Measurements from ENCODE around the gene ZNF584. TPM values are rescaled to one million over a fixed set of nuclear protein-coding genes. Genes with fewer than 3 reads are reported as not detected.

The ZNF584 gene
- total RNA-seq, 6 experiments from 2014 or later = 13.3 to 15.0 (median 14.0) TPM

- Mint-ChIP-seq H3K27me3 (ENCODE audit: insufficient read depth) (peaks cover 7% of the 10 kb centered on the region; the same call in 1 of the 2 replicates), H3K9me3 (no peaks in the 10 kb centered on the region), H3K4me3 (no peak within 1 kb of the TSS), H3K27ac (peak within 1 kb of the TSS; percentile 54), H3K4me1 (ENCODE audit: low read depth) (peaks cover 12% of the 10 kb centered on the region), H3K36me3 (ENCODE audit: low read depth) (peaks cover 28% of the 10 kb centered on the region)
- DNase-seq = no peak
- TF ChIP-seq, protein P1, sequence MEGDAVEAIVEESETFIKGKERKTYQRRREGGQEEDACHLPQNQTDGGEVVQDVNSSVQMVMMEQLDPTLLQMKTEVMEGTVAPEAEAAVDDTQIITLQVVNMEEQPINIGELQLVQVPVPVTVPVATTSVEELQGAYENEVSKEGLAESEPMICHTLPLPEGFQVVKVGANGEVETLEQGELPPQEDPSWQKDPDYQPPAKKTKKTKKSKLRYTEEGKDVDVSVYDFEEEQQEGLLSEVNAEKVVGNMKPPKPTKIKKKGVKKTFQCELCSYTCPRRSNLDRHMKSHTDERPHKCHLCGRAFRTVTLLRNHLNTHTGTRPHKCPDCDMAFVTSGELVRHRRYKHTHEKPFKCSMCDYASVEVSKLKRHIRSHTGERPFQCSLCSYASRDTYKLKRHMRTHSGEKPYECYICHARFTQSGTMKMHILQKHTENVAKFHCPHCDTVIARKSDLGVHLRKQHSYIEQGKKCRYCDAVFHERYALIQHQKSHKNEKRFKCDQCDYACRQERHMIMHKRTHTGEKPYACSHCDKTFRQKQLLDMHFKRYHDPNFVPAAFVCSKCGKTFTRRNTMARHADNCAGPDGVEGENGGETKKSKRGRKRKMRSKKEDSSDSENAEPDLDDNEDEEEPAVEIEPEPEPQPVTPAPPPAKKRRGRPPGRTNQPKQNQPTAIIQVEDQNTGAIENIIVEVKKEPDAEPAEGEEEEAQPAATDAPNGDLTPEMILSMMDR (IDR thresholded peaks at IDR 0.05) = no peak
Measured at GRCh38 chr19:58395220-58395978, 13.1 kb upstream of the ZNF584 start, which contains the start of gene RNF225. TSS of gene RNF225 (plus strand) at chr19:58395656. CDS start at chr19:58396090, 434 bp downstream.

DNA sequence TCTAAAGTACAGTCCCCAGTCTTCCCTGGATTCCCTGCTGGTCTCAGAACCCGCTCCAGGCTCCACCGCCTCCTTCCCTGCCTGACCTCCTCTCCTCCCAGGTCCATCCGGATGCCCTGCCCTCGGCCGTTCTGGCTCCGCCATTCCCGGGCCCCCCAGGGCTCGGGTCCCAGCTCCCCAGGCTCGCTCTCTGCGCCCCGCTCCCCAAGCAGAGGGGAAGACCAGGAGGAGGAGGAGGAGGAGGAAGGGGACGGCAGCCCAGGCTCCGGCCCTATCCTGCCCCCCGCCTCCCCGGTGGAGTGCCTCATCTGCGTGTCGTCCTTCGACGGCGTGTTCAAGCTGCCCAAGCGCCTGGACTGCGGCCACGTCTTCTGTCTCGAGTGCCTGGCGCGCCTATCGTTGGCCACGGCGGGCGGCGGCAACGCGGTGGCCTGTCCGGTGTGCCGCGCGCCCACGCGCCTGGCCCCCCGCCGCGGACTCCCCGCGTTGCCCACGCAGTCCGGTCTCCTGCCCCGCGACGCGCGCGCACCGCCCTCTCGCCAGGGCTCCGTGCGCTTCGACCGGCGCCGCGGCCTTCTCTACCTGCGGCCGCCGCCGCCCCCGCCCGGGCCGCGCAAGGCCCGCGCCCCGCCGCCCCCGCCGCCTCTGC, 12.3 kb upstream of the ZNF584 start:
- peak overlapping the region; percentile 54; the same call in 1 of the 2 replicates for H3K27ac Mint-ChIP-seq
- DNase-seq = no peak

GRCh38 chr19:58396691-58397532, 11.5 kb upstream of the ZNF584 start:
- no peak for DNase-seq
- TF ChIP-seq, protein P1 (IDR thresholded peaks at IDR 0.05) = no peak
- Mint-ChIP-seq H3K9me3 (no peaks in the 10 kb centered on the region), H3K27ac (no peak overlapping the region), H3K4me1 (ENCODE audit: low read depth) (peaks cover 22% of the 10 kb centered on the region), H3K4me3 (no peak overlapping the region), H3K36me3 (ENCODE audit: low read depth) (peaks cover 22% of the 10 kb centered on the region), H3K27me3 (ENCODE audit: insufficient read depth) (peaks cover 6% of the 10 kb centered on the region; the same call in 1 of the 2 replicates)

More for the DNA sequence above, 12.3 kb upstream of the ZNF584 start:
- Mint-ChIP-seq H3K36me3 (ENCODE audit: low read depth) (peaks cover 22% of the 10 kb centered on the region), H3K4me1 (ENCODE audit: low read depth) (peaks cover 19% of the 10 kb centered on the region), H3K27me3 (ENCODE audit: insufficient read depth) (peaks cover 7% of the 10 kb centered on the region; the same call in 1 of the 2 replicates), H3K4me3 (no peak overlapping the region), H3K9me3 (no peaks in the 10 kb centered on the region)
- TF ChIP-seq, protein P1 (IDR thresholded peaks at IDR 0.05) = no peak

DNA sequence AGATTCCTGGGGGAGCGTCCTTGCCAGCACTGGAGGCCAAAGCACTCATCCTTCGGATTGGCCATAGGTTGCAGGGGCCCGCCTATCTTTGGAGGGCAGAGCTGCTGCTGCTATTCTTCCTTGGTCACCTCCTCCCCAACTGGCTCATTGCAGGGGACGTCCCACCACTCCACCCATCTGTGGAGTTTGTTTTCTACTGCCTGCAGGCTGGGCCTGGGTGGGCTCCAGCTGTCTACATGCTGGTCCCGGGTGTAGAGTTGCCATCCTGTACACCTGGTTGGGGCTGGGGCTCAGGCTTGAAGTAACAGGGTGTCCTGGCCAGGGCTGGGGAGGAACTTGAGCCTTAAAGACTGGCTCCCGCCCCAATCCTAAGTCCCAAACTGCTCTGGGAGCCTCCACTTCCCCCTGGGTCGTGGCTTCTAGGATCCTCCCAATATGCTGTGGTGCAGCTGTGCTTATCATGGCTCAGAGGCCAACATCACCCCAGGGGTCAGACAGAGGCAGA, 10.9 kb upstream of the ZNF584 start:
- peaks cover 4% of the 10 kb centered on the region; the same call in 1 of the 2 replicates for H3K27me3 Mint-ChIP-seq (ENCODE audit: insufficient read depth)
- no peak overlapping the region for H3K27ac Mint-ChIP-seq
- H3K36me3 Mint-ChIP-seq (ENCODE audit: low read depth) = peaks cover 22% of the 10 kb centered on the region
- no peak for DNase-seq
- TF ChIP-seq, protein P1 (IDR thresholded peaks at IDR 0.05) = no peak
- no peak overlapping the region for H3K4me3 Mint-ChIP-seq
- peaks cover 22% of the 10 kb centered on the region for H3K4me1 Mint-ChIP-seq (ENCODE audit: low read depth)
- no peaks in the 10 kb centered on the region for H3K9me3 Mint-ChIP-seq

DNA sequence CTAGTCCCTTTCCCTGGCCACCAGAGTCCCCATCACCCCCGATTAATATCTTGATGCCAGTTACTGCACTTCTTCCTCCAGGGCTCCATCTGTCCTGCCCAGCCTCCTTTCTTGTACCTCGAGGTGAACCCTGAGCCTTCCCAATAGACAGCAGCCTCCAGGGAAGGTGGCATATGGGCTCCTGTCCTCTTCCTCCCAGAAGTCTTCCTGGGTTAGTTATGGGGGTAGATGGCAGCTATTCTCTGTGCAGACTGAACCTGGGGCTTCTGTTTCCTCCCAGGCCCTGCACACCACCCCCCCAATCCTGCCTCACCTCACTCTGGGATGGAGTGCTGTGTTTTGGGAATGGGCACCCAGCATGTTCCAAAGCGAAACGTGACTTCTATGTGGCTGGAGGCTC, 10.4 kb upstream of the ZNF584 start:
- Mint-ChIP-seq H3K36me3 (ENCODE audit: low read depth) (peaks cover 22% of the 10 kb centered on the region), H3K4me3 (no peak overlapping the region), H3K9me3 (no peaks in the 10 kb centered on the region), H3K4me1 (ENCODE audit: low read depth) (peaks cover 22% of the 10 kb centered on the region), H3K27me3 (ENCODE audit: insufficient read depth) (peaks cover 4% of the 10 kb centered on the region; the same call in 1 of the 2 replicates), H3K27ac (no peak overlapping the region; the same call in 1 of the 2 replicates)
- no peak for DNase-seq
- TF ChIP-seq, protein P1 (IDR thresholded peaks at IDR 0.05) = no peak
